Lower lobe of right lung (tissue), 2 donors: ENCODE data around the gene C10orf105. TPM values are rescaled to one million over a fixed set of nuclear protein-coding genes. Genes with fewer than 3 reads are reported as not detected.

Experiments
- ATAC-seq, 2 donors: fragments of 200-7000 bp; cut with Tn5 transposase; one replicate each; pipeline ENCODE4 v1.9.1; 2020 to 2022; ENCODE audit warnings: mild to moderate bottlenecking in 2 of 2, moderate library complexity in 2 of 2
- DNase-seq: peaks from one replicate; pipeline ENCODE4 v3.0.0-alpha.2; 2020
- H3K27ac ChIP-seq: fragments of 200-600 bp; one replicate; pipeline ENCODE4 v1.8.0; 2022
- H3K27me3 ChIP-seq: fragments of 200-600 bp; one replicate; pipeline ENCODE4 v1.8.0; 2022; ENCODE audit warnings: low read depth
- H3K36me3 ChIP-seq: fragments of 200-600 bp; one replicate; pipeline ENCODE4 v1.8.0; 2022; ENCODE audit warnings: mild to moderate bottlenecking
- H3K4me1 ChIP-seq: fragments of 200-600 bp; one replicate; pipeline ENCODE4 v1.8.0; 2022
- H3K4me3 ChIP-seq: fragments of 200-600 bp; one replicate; pipeline ENCODE4 v1.8.0; 2022; ENCODE audit warnings: mild to moderate bottlenecking
- H3K9me3 ChIP-seq: fragments of 200-600 bp; one replicate; pipeline ENCODE4 v1.8.0; 2022
- CTCF ChIP-seq: fragments of 200-600 bp; IDR thresholded peaks from one replicate; pipeline ENCODE4 v1.8.0; 2022; ENCODE audit warnings: antibody characterized with exemption, mild to moderate bottlenecking
- intact Hi-C: fragments of 100-400 bp; cut with DNase I; formaldehyde crosslinking; loops from one replicate; pipeline ENCODE4 v1.11.0; 2022
- total RNA-seq: library from RNA; stranded (reverse); fragmentation: NEBNext Ultra II Directional; extraction: Animal tissue kit (Norgen Biotek cat#: 25700); gene quantifications from one replicate; pipeline ENCODE4 v1.2.1, GENCODE V29; 2021
- donor health status: DM: no; HTN: yes; CAD: no; lungs with severe emphysema.

Gene C10orf105
- total RNA-seq, 1 donor from 2014 or later: 0.32 TPM

- H3K9me3 ChIP-seq: no peaks in the 10 kb centered on the region
- intact Hi-C loops: no loop called here
- no peak overlapping the region for H3K4me3 ChIP-seq
- no peak for ATAC-seq
- H3K27ac ChIP-seq: peak overlapping the region; percentile 89
- no peaks in the 10 kb centered on the region for H3K27me3 ChIP-seq
- DNase-seq: no peak
- H3K4me1 ChIP-seq: peaks cover 65% of the 10 kb centered on the region
- no peaks in the 10 kb centered on the region for H3K36me3 ChIP-seq
- TF ChIP-seq CTCF: no peak
Measured at GRCh38 chr10:71712572-71713134, 6.9 kb downstream of the C10orf105 start.

- peak overlapping the region; percentile 89 for H3K27ac ChIP-seq
- no peaks in the 10 kb centered on the region for H3K27me3 ChIP-seq
- peaks cover 62% of the 10 kb centered on the region for H3K4me1 ChIP-seq
Measured at GRCh38 chr10:71712170-71712569, 7.4 kb downstream of the C10orf105 start.

GRCh38 chr10:71711052-71711623 lies 8.4 kb downstream of the C10orf105 start:
- no peak for ATAC-seq
- DNase-seq: no peak
- Histone ChIP-seq H3K4me1 (peaks cover 52% of the 10 kb centered on the region), H3K36me3 (no peaks in the 10 kb centered on the region), H3K27me3 (no peaks in the 10 kb centered on the region), H3K9me3 (no peaks in the 10 kb centered on the region), H3K4me3 (no peak overlapping the region), H3K27ac (no peak overlapping the region)
- intact Hi-C loops: no loop called here
- TF ChIP-seq CTCF: no peak

More at GRCh38 chr10:71712170-71712569, 7.4 kb downstream of the C10orf105 start:
- ATAC-seq (no peak), DNase-seq (no peak)
- intact Hi-C loops: no loop called here
- TF ChIP-seq CTCF: no peak
- H3K4me3 ChIP-seq: no peak overlapping the region
- no peaks in the 10 kb centered on the region for H3K9me3 ChIP-seq
- no peaks in the 10 kb centered on the region for H3K36me3 ChIP-seq

- intact Hi-C loops: no loop called here
- H3K9me3 ChIP-seq: no peaks in the 10 kb centered on the region
- DNase-seq (no peak), ATAC-seq (no peak)
- no peak overlapping the region for H3K27ac ChIP-seq
- H3K36me3 ChIP-seq: no peaks in the 10 kb centered on the region
- no peak for TF ChIP-seq CTCF
- H3K4me3 ChIP-seq: no peak overlapping the region
- H3K27me3 ChIP-seq: no peaks in the 10 kb centered on the region
- H3K4me1 ChIP-seq: peaks cover 45% of the 10 kb centered on the region
Measured at GRCh38 chr10:71710519-71710918, 9.1 kb downstream of the C10orf105 start.

- no peak for ATAC-seq
- Histone ChIP-seq H3K36me3 (no peaks in the 10 kb centered on the region), H3K27ac (no peak overlapping the region), H3K9me3 (no peaks in the 10 kb centered on the region), H3K27me3 (no peaks in the 10 kb centered on the region), H3K4me3 (no peak overlapping the region), H3K4me1 (peaks cover 32% of the 10 kb centered on the region)
- intact Hi-C loops: no loop called here
- no peak for TF ChIP-seq CTCF
- DNase-seq: no peak
Measured at GRCh38 chr10:71708897-71709882, 10.4 kb downstream of the C10orf105 start.
